OCI-LY1 (cell line): Measurements from ENCODE around the gene SNX5.

Experiments
- H2AFZ ChIP-seq: fragments of 200-600 bp; sonication (generic), shearing (Covaris generic); 2 replicates; pipeline ENCODE4 v1.6.0; 2014; ENCODE audit warnings: antibody characterized with exemption, mild to moderate bottlenecking, low read length
- H3F3A ChIP-seq: fragments of 200-600 bp; sonication (generic), shearing (Covaris generic); 2 replicates; pipeline ENCODE4 v1.6.0; 2014; ENCODE audit warnings: mild to moderate bottlenecking, antibody characterized with exemption, low read length, moderate library complexity; ENCODE audit not compliant: insufficient read depth
- H3K27ac ChIP-seq: fragments of 200-600 bp; sonication (generic); 2 replicates; pipeline ENCODE4 v1.5.1; 2014; ENCODE audit warnings: low read length, mixed run types, mild to moderate bottlenecking, low read depth; ENCODE audit not compliant: poor library complexity, severe bottlenecking
- H3K27me3 ChIP-seq: fragments of 200-600 bp; sonication (generic); 2 replicates; pipeline ENCODE4 v1.6.0; 2014; ENCODE audit warnings: antibody characterized with exemption, mild to moderate bottlenecking, low read length, moderate library complexity; ENCODE audit not compliant: insufficient read depth
- H3K36me3 ChIP-seq: fragments of 200-600 bp; sonication (generic); 2 replicates; pipeline ENCODE4 v1.6.1; 2014; ENCODE audit warnings: mild to moderate bottlenecking, antibody characterized with exemption, low read length, moderate library complexity, mixed read lengths; ENCODE audit not compliant: insufficient read depth
- H3K4me1 ChIP-seq: fragments of 200-600 bp; sonication (generic); 2 replicates; pipeline ENCODE4 v1.5.1; 2014; ENCODE audit warnings: mild to moderate bottlenecking, low read length, moderate library complexity; ENCODE audit not compliant: insufficient read depth, severe bottlenecking
- H3K4me2 ChIP-seq: fragments of 200-600 bp; sonication (generic), shearing (Covaris generic); 2 replicates; pipeline ENCODE4 v1.6.1; 2014; ENCODE audit warnings: low read length
- H3K4me3 ChIP-seq: fragments of 200-600 bp; sonication (generic); 2 replicates; pipeline ENCODE4 v1.5.1; 2014; ENCODE audit warnings: low read length, low read depth, mild to moderate bottlenecking, mixed read lengths; ENCODE audit not compliant: poor library complexity, severe bottlenecking
- H3K79me2 ChIP-seq: fragments of 200-600 bp; shearing (Covaris generic); 2 replicates; pipeline ENCODE4 v1.6.1; 2016; ENCODE audit warnings: mixed run types, low read length, mixed read lengths; ENCODE audit not compliant: insufficient read depth
- H3K9ac ChIP-seq: fragments of 200-600 bp; sonication (generic), shearing (Covaris generic); 2 replicates; pipeline ENCODE4 v1.6.1; 2014; ENCODE audit warnings: mild to moderate bottlenecking, low read length, mixed read lengths
- H3K9me2 ChIP-seq: fragments of 200-600 bp; sonication (generic), shearing (Covaris generic); 2 replicates; pipeline ENCODE4 v1.6.1; 2014; ENCODE audit warnings: low read depth, mild to moderate bottlenecking, low read length, mixed read lengths
- H3K9me3 ChIP-seq: fragments of 200-600 bp; shearing (Covaris generic); 2 replicates; pipeline ENCODE4 v1.6.1; 2014; ENCODE audit warnings: low read length, mixed read lengths
- H4K20me1 ChIP-seq: fragments of 200-600 bp; sonication (generic), shearing (Covaris generic); 2 replicates; pipeline ENCODE4 v1.6.0; 2016; ENCODE audit warnings: mild to moderate bottlenecking, low read length; ENCODE audit not compliant: insufficient read depth
- CTCF ChIP-seq: fragments of 200-600 bp; sonication (generic), shearing (Covaris generic); IDR thresholded peaks from 2 replicates; pipeline ENCODE4 v1.5.1; 2017; ENCODE audit warnings: mild to moderate bottlenecking, antibody characterized with exemption, low read length, moderate library complexity, mixed read lengths
- EZH2 ChIP-seq: fragments of 200-600 bp; sonication (generic), shearing (Covaris generic); IDR thresholded peaks from 2 replicates; pipeline ENCODE4 v1.8.0; 2017; ENCODE audit warnings: borderline replicate concordance, mixed run types, mild to moderate bottlenecking, antibody characterized with exemption, low read length, moderate library complexity, mixed read lengths

Gene SNX5

GRCh38 chr20:17909869-17910321 is 58.7 kb downstream of the SNX5 start:
- H3K9me3 ChIP-seq = no peaks in the 10 kb centered on the region
- H3K79me2 ChIP-seq = no peaks in the 10 kb centered on the region
- H3K9ac ChIP-seq = no peak overlapping the region
- no peaks in the 10 kb centered on the region for H3K36me3 ChIP-seq
- H3K4me3 ChIP-seq = no peak overlapping the region
- H2AFZ ChIP-seq = no peak overlapping the region
- H4K20me1 ChIP-seq = no peaks in the 10 kb centered on the region
- H3F3A ChIP-seq = no peaks in the 10 kb centered on the region
- no peaks in the 10 kb centered on the region for H3K4me1 ChIP-seq
- TF ChIP-seq EZH2 (no peak), CTCF (no peak)
- peaks cover 10% of the 10 kb centered on the region; the same call in 1 of the 2 replicates for H3K27me3 ChIP-seq
- H3K9me2 ChIP-seq = no peaks in the 10 kb centered on the region
- H3K27ac ChIP-seq = no peak overlapping the region
- H3K4me2 ChIP-seq = no peak overlapping the region

- Histone ChIP-seq H3K4me2 (no peak overlapping the region), H3F3A (no peaks in the 10 kb centered on the region), H4K20me1 (no peaks in the 10 kb centered on the region), H3K79me2 (no peaks in the 10 kb centered on the region), H3K27ac (no peak overlapping the region), H2AFZ (no peak overlapping the region), H3K27me3 (no peaks in the 10 kb centered on the region), H3K9me3 (no peaks in the 10 kb centered on the region), H3K36me3 (no peaks in the 10 kb centered on the region; the same call in 1 of the 2 replicates), H3K9me2 (no peaks in the 10 kb centered on the region), H3K4me3 (no peak overlapping the region), H3K4me1 (peaks cover 11% of the 10 kb centered on the region), H3K9ac (no peak overlapping the region)
- TF ChIP-seq EZH2 (no peak), CTCF (no peak)
These were observed 63.0 kb downstream of the SNX5 start for GRCh38 chr20:17905544-17905943.

GRCh38 chr20:17904027-17904426 is 64.6 kb downstream of the SNX5 start:
- TF ChIP-seq CTCF = no peak
- no peak for TF ChIP-seq EZH2
- H3K9me3 ChIP-seq = no peaks in the 10 kb centered on the region
- no peaks in the 10 kb centered on the region; the same call in 1 of the 2 replicates for H3K36me3 ChIP-seq
- no peaks in the 10 kb centered on the region for H3K79me2 ChIP-seq
- H3K4me3 ChIP-seq = no peak overlapping the region
- no peak overlapping the region for H2AFZ ChIP-seq
- H3F3A ChIP-seq = no peaks in the 10 kb centered on the region
- no peaks in the 10 kb centered on the region for H4K20me1 ChIP-seq
- no peaks in the 10 kb centered on the region for H3K27me3 ChIP-seq
- H3K9ac ChIP-seq = no peak overlapping the region
- no peak overlapping the region for H3K27ac ChIP-seq
- no peak overlapping the region for H3K4me2 ChIP-seq
- no peaks in the 10 kb centered on the region for H3K9me2 ChIP-seq
- peaks cover 11% of the 10 kb centered on the region for H3K4me1 ChIP-seq
